ENCODE data around the gene MOV10L1. TPM values are rescaled to one million over a fixed set of nuclear protein-coding genes. Genes with fewer than 3 reads are reported as not detected.

Gene MOV10L1
- polyA plus RNA-seq, 3 donors, result 0.18 to 0.35 TPM; not detected in 1

DNA sequence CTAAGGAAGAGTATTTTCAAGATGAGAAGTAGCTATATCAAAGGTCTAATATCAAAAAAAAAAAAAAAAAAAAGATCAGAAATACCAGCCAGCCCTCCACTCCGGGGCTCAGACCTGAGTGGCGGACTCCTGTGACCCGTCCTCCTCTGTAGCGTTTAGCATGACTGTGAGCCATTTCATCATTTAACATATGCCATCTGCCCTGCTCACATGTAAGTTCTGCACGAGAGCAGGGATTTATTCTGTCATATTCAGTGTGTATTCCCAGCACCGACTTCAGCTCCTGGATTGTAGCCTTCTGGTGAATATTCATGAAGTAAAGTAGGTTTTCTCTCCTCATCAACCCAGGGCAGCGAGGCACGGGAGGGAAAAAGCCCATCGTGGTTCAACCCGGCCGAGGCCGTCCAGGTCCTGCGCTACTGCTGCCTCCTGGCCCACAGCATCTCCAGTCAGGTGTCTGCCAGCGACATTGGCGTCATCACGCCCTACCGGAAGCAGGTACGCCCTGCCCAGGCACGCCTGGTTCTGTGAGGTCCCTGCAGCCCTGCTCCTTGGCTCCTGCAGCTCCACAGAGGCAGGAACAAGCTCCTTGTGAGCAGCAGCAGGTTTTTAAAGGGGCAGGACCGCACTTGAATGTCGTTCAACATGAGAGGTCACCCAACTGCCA, 68.0 kb downstream of the MOV10L1 start:
- Histone ChIP-seq H3K36me3 (replicated peaks in 1 of 2; ENCODE audit: control insufficient read depth in 1 of 2, insufficient read depth in 2 of 2, low read length in 2 of 2) (no peaks in the 10 kb centered on the region), H3K27ac (ENCODE audit: low read depth in 1 of 2, low read length in 2 of 2) (no peak overlapping the region), H3K4me1 (ENCODE audit: control insufficient read depth in 1 of 2, insufficient read depth in 2 of 2, low read length in 2 of 2) (no peaks in the 10 kb centered on the region), H4K20me1 (ENCODE audit: insufficient read depth, low read length) (no peaks in the 10 kb centered on the region), H3K27me3 (ENCODE audit: control insufficient read depth in 2 of 2, insufficient read depth in 2 of 2, low read length in 2 of 2) (no peaks in the 10 kb centered on the region), H3K79me2 (ENCODE audit: insufficient read depth, low read length) (no peaks in the 10 kb centered on the region), H3K4me3 (replicated peaks in 1 of 3; ENCODE audit: low read depth in 2 of 3, low read length in 3 of 3) (no peak overlapping the region), H3K4me2 (replicated peaks; ENCODE audit: extremely low read depth, low read length, poor library complexity, severe bottlenecking) (no peak overlapping the region), H3K9ac (ENCODE audit: insufficient read depth, low read length, poor library complexity, severe bottlenecking) (no peak overlapping the region), H3K9me3 (replicated peaks in 1 of 2; ENCODE audit: control insufficient read depth in 1 of 2, insufficient read depth in 1 of 2, low read length in 2 of 2) (no peaks in the 10 kb centered on the region), H2AFZ (ENCODE audit: insufficient read depth, low read depth, low read length, poor library complexity, severe bottlenecking) (no peak overlapping the region)
- DNase-seq, result no peak
- WGBS (ENCODE audit: insufficient coverage), result 97% methylated on average over 16 of the region's 21 CpGs
- intact Hi-C loops (cut with micrococcal nuclease), result no loop called here
- Mint-ChIP-seq H3K9me3 (peaks cover 0 to under 1% (median 0%) of the 10 kb centered on the region in 7 donors), H3K4me1 (no peaks in the 10 kb centered on the region), H3K27me3 (ENCODE audit: low read depth in 3 of 3) (peaks cover 5 to 17% (median 5%) of the 10 kb centered on the region in 3 donors), H3K36me3 (no peaks in the 10 kb centered on the region), H3K4me3 (no peak overlapping the region), H3K27ac (no peak overlapping the region)
- TF ChIP-seq CTCF (IDR thresholded peaks at IDR 0.05), result no peak

DNA sequence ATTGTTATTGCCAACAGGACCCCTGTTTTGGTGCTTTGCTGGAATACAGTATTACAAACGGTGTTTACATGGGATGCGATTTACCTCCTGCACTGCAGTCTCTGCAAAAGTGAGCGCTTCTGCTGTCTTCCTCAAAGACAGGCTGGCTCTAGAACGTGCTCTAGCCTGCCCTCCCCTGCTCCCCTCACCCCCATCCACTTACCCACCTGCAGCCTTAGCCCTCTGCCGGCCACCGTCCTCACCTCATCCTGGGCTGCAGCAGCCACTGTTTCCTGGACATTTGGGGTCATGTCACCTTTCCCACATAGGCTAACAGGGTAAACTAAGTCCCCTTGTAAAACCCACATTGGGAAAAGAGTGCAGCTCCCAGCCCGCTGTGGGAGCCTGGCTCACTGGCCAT, 71.1 kb downstream of the MOV10L1 start:
- H4K20me1 ChIP-seq (ENCODE audit: insufficient read depth, low read length), result no peaks in the 10 kb centered on the region
- no peak overlapping the region for H2AFZ ChIP-seq (ENCODE audit: insufficient read depth, low read depth, low read length, poor library complexity, severe bottlenecking)
- no peak overlapping the region for H3K4me2 ChIP-seq (replicated peaks; ENCODE audit: extremely low read depth, low read length, poor library complexity, severe bottlenecking)
- no peaks in the 10 kb centered on the region for H3K36me3 Mint-ChIP-seq
- H3K79me2 ChIP-seq (ENCODE audit: insufficient read depth, low read length), result no peaks in the 10 kb centered on the region
- H3K4me3 Mint-ChIP-seq, result no peak overlapping the region
- H3K27me3 ChIP-seq (ENCODE audit: control insufficient read depth in 2 of 2, insufficient read depth in 2 of 2, low read length in 2 of 2), result no peaks in the 10 kb centered on the region
- intact Hi-C loops (cut with micrococcal nuclease), result no loop called here
- H3K9me3 Mint-ChIP-seq, result peaks cover 0 to 2% (median 0%) of the 10 kb centered on the region in 7 donors
- no peaks in the 10 kb centered on the region for H3K36me3 ChIP-seq (replicated peaks in 1 of 2; ENCODE audit: control insufficient read depth in 1 of 2, insufficient read depth in 2 of 2, low read length in 2 of 2)
- H3K9me3 ChIP-seq (replicated peaks in 1 of 2; ENCODE audit: control insufficient read depth in 1 of 2, insufficient read depth in 1 of 2, low read length in 2 of 2), result no peaks in the 10 kb centered on the region
- H3K9ac ChIP-seq (ENCODE audit: insufficient read depth, low read length, poor library complexity, severe bottlenecking), result no peak overlapping the region
- 94% methylated on average over 5 of the region's 7 CpGs for WGBS (ENCODE audit: insufficient coverage)
- H3K4me1 ChIP-seq (ENCODE audit: control insufficient read depth in 1 of 2, insufficient read depth in 2 of 2, low read length in 2 of 2), result no peaks in the 10 kb centered on the region
- no peak overlapping the region for H3K4me3 ChIP-seq (replicated peaks in 1 of 3; ENCODE audit: low read depth in 2 of 3, low read length in 3 of 3)
- no peak overlapping the region for H3K27ac ChIP-seq (ENCODE audit: low read depth in 1 of 2, low read length in 2 of 2)
- TF ChIP-seq CTCF (IDR thresholded peaks at IDR 0.05), result no peak
- no peak overlapping the region for H3K27ac Mint-ChIP-seq
- no peaks in the 10 kb centered on the region for H3K4me1 Mint-ChIP-seq
- no peak for DNase-seq
- peaks cover 5 to 24% (median 5%) of the 10 kb centered on the region in 3 donors for H3K27me3 Mint-ChIP-seq (ENCODE audit: low read depth in 3 of 3)

Measured in CD14-positive monocyte (primary cell).